HUES48 (cell line): ENCODE measurements around the gene MOSPD3.

Experiments
- H3K27ac ChIP-seq: one replicate; pipeline ENCODE4 v1.7.0; 2013; ENCODE audit warnings: low read depth, low read length, inconsistent platforms
- H3K27me3 ChIP-seq: 2 replicates; pipeline ENCODE4 v1.6.1; 2013; ENCODE audit warnings: mild to moderate bottlenecking, low read length; ENCODE audit not compliant: control insufficient read depth, insufficient read depth
- H3K36me3 ChIP-seq: 2 replicates; pipeline ENCODE4 v1.6.1; 2013; ENCODE audit warnings: low read length; ENCODE audit not compliant: control insufficient read depth, insufficient read depth
- H3K4me1 ChIP-seq: 2 replicates; pipeline ENCODE4 v1.6.1; 2013; ENCODE audit warnings: mild to moderate bottlenecking, low read length; ENCODE audit not compliant: control insufficient read depth, insufficient read depth
- H3K4me3 ChIP-seq: 2 replicates; pipeline ENCODE4 v1.5.1; 2013; ENCODE audit warnings: mild to moderate bottlenecking, low read depth, low read length
- H3K9ac ChIP-seq: 2 replicates; pipeline ENCODE4 v1.6.1; 2013; ENCODE audit warnings: mild to moderate bottlenecking, low read depth, low read length, moderate library complexity
- H3K9me3 ChIP-seq: 2 replicates; pipeline ENCODE4 v1.6.1; 2013; ENCODE audit warnings: low read length; ENCODE audit not compliant: control insufficient read depth, insufficient read depth

MOSPD3 gene

DNA sequence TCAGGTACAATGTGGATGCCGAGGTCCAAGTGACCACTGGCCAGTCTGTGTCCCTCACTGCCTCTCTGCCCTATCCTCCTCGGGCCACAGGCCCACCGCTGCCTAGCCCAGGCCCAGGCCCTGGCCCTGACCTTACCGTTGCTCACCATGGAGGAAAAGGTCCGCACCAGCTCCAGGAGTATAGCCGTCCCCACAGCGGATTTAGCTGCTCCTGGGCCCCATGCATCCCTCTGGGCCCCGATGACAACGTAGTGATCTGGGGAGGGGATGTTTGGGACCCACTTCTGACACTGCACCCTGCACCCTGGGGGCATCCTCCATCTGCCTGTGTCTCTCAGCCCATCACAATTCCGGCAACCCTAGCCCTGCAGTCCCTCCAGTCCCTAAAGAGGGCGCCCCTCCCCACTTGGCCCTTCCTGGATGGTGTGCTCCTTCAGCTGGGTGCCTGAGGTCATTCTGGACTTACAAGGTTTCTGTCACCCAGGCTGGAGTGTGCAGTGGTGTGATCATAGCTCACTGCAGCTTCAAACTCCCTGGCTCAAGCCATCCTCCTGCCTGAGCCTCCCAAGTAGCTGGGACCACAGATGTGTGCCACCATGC lies 16.9 kb downstream of the MOSPD3 start:
- no peaks in the 10 kb centered on the region for H3K9me3 ChIP-seq
- no peak overlapping the region for H3K9ac ChIP-seq
- peaks cover 3% of the 10 kb centered on the region; the same call in 1 of the 2 replicates for H3K4me1 ChIP-seq
- no peak overlapping the region for H3K4me3 ChIP-seq
- no peaks in the 10 kb centered on the region for H3K36me3 ChIP-seq
- H3K27me3 ChIP-seq, result peaks cover 20% of the 10 kb centered on the region
- no peak overlapping the region for H3K27ac ChIP-seq

DNA sequence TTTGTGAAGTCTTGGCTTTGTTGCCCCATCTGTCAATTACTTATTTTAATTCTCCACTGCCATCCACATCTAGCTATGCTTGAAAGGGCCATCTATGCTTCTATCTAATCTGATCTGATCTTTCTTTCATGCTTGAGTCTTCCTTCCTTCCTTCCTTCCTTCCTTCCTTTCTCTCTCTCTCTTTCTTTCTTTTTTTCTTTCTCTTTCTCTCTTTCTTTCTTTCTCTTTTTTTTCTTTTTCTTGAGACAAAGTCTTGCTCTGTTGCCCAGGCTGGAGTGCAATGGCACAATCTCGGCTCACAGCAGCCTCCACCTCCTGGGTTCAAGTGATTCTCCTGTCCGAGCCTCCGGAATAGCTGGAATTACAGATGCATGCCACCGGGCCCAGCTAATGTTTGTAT lies 17.7 kb downstream of the MOSPD3 start:
- H3K9ac ChIP-seq, result no peak overlapping the region
- H3K4me3 ChIP-seq, result no peak overlapping the region
- no peaks in the 10 kb centered on the region for H3K36me3 ChIP-seq
- H3K9me3 ChIP-seq, result no peaks in the 10 kb centered on the region
- peaks cover 3% of the 10 kb centered on the region; the same call in 1 of the 2 replicates for H3K4me1 ChIP-seq
- no peak overlapping the region for H3K27ac ChIP-seq
- H3K27me3 ChIP-seq, result peaks cover 20% of the 10 kb centered on the region

- no peaks in the 10 kb centered on the region for H3K4me1 ChIP-seq
- H3K36me3 ChIP-seq, result no peaks in the 10 kb centered on the region
- H3K9ac ChIP-seq, result 0 out of 2 replicates have a peak overlapping the region, but pooled peaks have one; percentile 33
- H3K9me3 ChIP-seq, result no peaks in the 10 kb centered on the region
- H3K4me3 ChIP-seq, result peak overlapping the region; percentile 73
- peaks cover 15% of the 10 kb centered on the region for H3K27me3 ChIP-seq
- no peak overlapping the region for H3K27ac ChIP-seq
These were observed 20.8 kb downstream of the MOSPD3 start for GRCh38 chr7:100632951-100633717.

GRCh38 chr7:100639995-100640516 lies 27.7 kb downstream of the MOSPD3 start:
- H3K27ac ChIP-seq, result no peak overlapping the region
- H3K9ac ChIP-seq, result no peak overlapping the region
- H3K9me3 ChIP-seq, result no peaks in the 10 kb centered on the region
- no peaks in the 10 kb centered on the region for H3K36me3 ChIP-seq
- no peaks in the 10 kb centered on the region for H3K4me1 ChIP-seq
- H3K27me3 ChIP-seq, result no peaks in the 10 kb centered on the region
- no peak overlapping the region for H3K4me3 ChIP-seq

GRCh38 chr7:100640517-100641440 lies 28.4 kb downstream of the MOSPD3 start:
- no peaks in the 10 kb centered on the region for H3K27me3 ChIP-seq
- H3K4me1 ChIP-seq, result no peaks in the 10 kb centered on the region
- no peak overlapping the region for H3K27ac ChIP-seq
- no peaks in the 10 kb centered on the region for H3K9me3 ChIP-seq
- H3K36me3 ChIP-seq, result no peaks in the 10 kb centered on the region
- no peak overlapping the region for H3K9ac ChIP-seq
- H3K4me3 ChIP-seq, result no peak overlapping the region

DNA sequence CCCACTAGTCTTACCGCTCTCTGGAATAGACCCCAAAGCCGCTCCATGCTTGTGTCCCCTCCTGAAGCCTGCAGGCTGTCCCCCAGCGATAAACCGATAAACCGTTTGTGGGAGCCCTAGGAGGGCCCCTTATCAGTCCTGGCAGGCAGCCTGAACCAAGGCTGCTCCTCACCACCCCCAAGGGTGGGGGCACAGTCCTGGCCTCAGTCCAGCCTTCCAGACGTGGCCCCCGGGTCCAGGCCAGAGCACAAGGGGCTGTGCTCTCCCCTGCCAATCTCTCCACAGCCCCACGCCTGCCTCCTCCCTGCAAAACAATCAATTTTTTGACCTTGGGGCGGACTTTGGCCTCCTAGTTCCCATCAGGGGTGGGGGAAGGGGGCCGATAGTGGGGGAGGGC lies 29.1 kb downstream of the MOSPD3 start, which contains the start of gene TFR2:
Gene TFR2, minus strand, starts transcription at position 90 of the 397 bp plus-strand sequence. Its CDS starts 43 bp downstream, at position 47.
- no peaks in the 10 kb centered on the region for H3K36me3 ChIP-seq
- no peak within 1 kb of the TSS for H3K9ac ChIP-seq
- H3K9me3 ChIP-seq, result no peaks in the 10 kb centered on the region
- no peak within 1 kb of the TSS for H3K4me3 ChIP-seq
- no peaks in the 10 kb centered on the region for H3K4me1 ChIP-seq
- H3K27ac ChIP-seq, result no peak within 1 kb of the TSS
- H3K27me3 ChIP-seq, result no peaks in the 10 kb centered on the region

- Histone ChIP-seq H3K36me3 (no peaks in the 10 kb centered on the region), H3K4me1 (no peaks in the 10 kb centered on the region), H3K9ac (no peak overlapping the region), H3K27me3 (no peaks in the 10 kb centered on the region), H3K27ac (no peak overlapping the region), H3K4me3 (no peak overlapping the region), H3K9me3 (no peaks in the 10 kb centered on the region)
These were observed 29.7 kb downstream of the MOSPD3 start for GRCh38 chr7:100641860-100642533.

DNA sequence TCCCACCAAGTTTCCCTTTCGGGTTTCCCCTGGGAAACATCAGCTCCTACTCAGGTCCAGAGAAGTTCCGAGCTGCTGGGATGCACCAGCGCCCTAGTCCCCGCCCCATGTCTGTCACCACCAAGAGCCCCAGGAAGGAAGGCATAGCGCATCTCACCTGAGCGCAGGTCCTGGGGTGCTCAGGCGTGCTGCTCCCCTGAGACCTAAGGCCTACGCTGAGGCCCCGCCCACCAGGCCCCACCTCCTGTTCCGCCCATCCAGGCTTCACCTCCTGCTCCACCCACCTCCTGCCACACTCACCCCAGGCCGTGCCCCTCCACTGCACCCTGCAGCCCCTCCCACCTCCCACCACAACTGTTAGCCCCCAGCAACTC lies 30.2 kb downstream of the MOSPD3 start:
- Histone ChIP-seq H3K9ac (no peak overlapping the region), H3K9me3 (no peaks in the 10 kb centered on the region), H3K27ac (no peak overlapping the region), H3K27me3 (no peaks in the 10 kb centered on the region), H3K4me1 (peaks cover 3% of the 10 kb centered on the region), H3K36me3 (no peaks in the 10 kb centered on the region), H3K4me3 (no peak overlapping the region)

GRCh38 chr7:100649826-100650565 lies 37.7 kb downstream of the MOSPD3 start:
- H3K9ac ChIP-seq, result no peak overlapping the region

More at GRCh38 chr7:100649826-100650565, 37.7 kb downstream of the MOSPD3 start:
- H3K27ac ChIP-seq, result no peak overlapping the region
- H3K36me3 ChIP-seq, result no peaks in the 10 kb centered on the region
- peaks cover 6% of the 10 kb centered on the region for H3K4me1 ChIP-seq
- no peak overlapping the region for H3K4me3 ChIP-seq
- H3K27me3 ChIP-seq, result peaks cover 7% of the 10 kb centered on the region
- H3K9me3 ChIP-seq, result no peaks in the 10 kb centered on the region
